Measurements from ENCODE around the gene CERT1. TPM values are rescaled to one million over a fixed set of nuclear protein-coding genes. Genes with fewer than 3 reads are reported as not detected.
A peak's percentile ranks its signal among the peaks of the same experiment; 100 is the strongest.
"Not testable (repeated sequence)": the region's sequence is repeated elsewhere in the genome, so short reads cannot be mapped to it uniquely, and the experiment has no call there.

Gene CERT1
- total RNA-seq, 1 donor from 2014 or later, result 60.7 TPM

- no peaks in the 10 kb centered on the region for H3K9me3 ChIP-seq
- H3K36me3 ChIP-seq, result peaks cover 8% of the 10 kb centered on the region
- peak overlapping the region; percentile 84 for H3K4me3 ChIP-seq
- peaks cover 47% of the 10 kb centered on the region for H3K4me1 ChIP-seq
- ATAC-seq, result no peak
- intact Hi-C loops (cut with DNase I), result no loop called here
- H3K27ac ChIP-seq, result peak overlapping the region; percentile 92
- TF ChIP-seq, protein P1, sequence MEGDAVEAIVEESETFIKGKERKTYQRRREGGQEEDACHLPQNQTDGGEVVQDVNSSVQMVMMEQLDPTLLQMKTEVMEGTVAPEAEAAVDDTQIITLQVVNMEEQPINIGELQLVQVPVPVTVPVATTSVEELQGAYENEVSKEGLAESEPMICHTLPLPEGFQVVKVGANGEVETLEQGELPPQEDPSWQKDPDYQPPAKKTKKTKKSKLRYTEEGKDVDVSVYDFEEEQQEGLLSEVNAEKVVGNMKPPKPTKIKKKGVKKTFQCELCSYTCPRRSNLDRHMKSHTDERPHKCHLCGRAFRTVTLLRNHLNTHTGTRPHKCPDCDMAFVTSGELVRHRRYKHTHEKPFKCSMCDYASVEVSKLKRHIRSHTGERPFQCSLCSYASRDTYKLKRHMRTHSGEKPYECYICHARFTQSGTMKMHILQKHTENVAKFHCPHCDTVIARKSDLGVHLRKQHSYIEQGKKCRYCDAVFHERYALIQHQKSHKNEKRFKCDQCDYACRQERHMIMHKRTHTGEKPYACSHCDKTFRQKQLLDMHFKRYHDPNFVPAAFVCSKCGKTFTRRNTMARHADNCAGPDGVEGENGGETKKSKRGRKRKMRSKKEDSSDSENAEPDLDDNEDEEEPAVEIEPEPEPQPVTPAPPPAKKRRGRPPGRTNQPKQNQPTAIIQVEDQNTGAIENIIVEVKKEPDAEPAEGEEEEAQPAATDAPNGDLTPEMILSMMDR (IDR thresholded peaks at IDR 0.05), result no peak
- no peak for DNase-seq
- H3K27me3 ChIP-seq, result no peaks in the 10 kb centered on the region
Measured at GRCh38 chr5:75509546-75509945, 1.9 kb downstream of the CERT1 start.

DNA sequence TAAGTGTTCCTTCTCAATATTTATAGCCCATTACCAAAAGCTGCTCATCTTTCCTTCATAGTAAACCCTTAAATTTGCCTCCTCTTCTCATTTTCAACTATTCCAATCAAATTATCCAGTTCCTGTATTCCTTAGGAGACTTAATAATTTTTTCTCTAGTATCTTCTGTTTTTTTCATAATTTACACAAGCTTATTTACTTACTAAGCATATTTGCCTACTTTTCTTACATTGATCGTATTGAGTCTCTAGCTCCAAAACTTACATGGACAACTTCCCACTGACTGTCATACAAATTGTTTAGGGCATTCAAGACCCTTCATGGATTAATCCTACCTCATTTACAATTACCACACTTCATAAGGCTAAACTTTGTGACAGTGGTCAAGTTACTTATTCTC, 3.6 kb downstream of the CERT1 start:
- no peak for ATAC-seq
- Histone ChIP-seq H3K9me3 (no peaks in the 10 kb centered on the region), H3K27me3 (no peaks in the 10 kb centered on the region), H3K36me3 (peaks cover 10% of the 10 kb centered on the region), H3K4me3 (no peak overlapping the region), H3K4me1 (peaks cover 35% of the 10 kb centered on the region), H3K27ac (no peak overlapping the region)
- TF ChIP-seq, protein P1 (IDR thresholded peaks at IDR 0.05), result no peak
- DNase-seq, result no peak
- intact Hi-C loops (cut with DNase I), result no loop called here

- H3K4me1 ChIP-seq, result peaks cover 36% of the 10 kb centered on the region
- H3K36me3 ChIP-seq; H3K9me3 ChIP-seq; ATAC-seq; intact Hi-C loops (cut with DNase I); H3K4me3 ChIP-seq; DNase-seq; H3K27me3 ChIP-seq; H3K27ac ChIP-seq: not testable (repeated sequence)
Measured at GRCh38 chr5:75505112-75505511, 6.3 kb downstream of the CERT1 start.

DNA sequence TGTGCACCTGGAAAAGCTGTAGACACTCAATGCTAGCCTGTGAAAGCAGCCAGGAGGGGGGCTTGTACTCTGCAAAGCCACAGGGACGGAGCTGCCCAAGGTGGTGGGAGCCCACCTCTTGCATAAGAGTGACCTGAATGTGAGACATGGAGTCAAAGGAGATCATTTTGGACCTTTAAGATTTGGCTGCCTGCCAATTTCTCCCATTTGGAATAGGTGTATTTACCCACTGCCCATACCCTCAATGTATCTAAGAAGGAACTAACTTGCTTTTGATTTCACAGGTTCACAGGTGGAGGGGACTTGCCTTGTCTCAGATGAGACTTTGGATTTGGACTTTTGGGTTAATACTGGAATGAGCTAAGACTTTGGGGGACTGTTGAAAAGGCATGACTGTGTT, 12.6 kb downstream of the CERT1 start:
- intact Hi-C loops (cut with DNase I); H3K27me3 ChIP-seq; H3K9me3 ChIP-seq; H3K27ac ChIP-seq; ATAC-seq; H3K4me3 ChIP-seq; DNase-seq; H3K4me1 ChIP-seq: not testable (repeated sequence)
- peaks cover 12% of the 10 kb centered on the region for H3K36me3 ChIP-seq

- Histone ChIP-seq H3K4me1 (peaks cover 7% of the 10 kb centered on the region), H3K4me3 (no peak overlapping the region), H3K27ac (no peak overlapping the region), H3K9me3 (no peaks in the 10 kb centered on the region), H3K27me3 (no peaks in the 10 kb centered on the region), H3K36me3 (peaks cover 12% of the 10 kb centered on the region)
- intact Hi-C loops (cut with DNase I), result no loop called here
- ATAC-seq, result no peak
- no peak for DNase-seq
- TF ChIP-seq, protein P1 (IDR thresholded peaks at IDR 0.05), result no peak
Measured at GRCh38 chr5:75498208-75498777, 13.1 kb downstream of the CERT1 start.

DNA sequence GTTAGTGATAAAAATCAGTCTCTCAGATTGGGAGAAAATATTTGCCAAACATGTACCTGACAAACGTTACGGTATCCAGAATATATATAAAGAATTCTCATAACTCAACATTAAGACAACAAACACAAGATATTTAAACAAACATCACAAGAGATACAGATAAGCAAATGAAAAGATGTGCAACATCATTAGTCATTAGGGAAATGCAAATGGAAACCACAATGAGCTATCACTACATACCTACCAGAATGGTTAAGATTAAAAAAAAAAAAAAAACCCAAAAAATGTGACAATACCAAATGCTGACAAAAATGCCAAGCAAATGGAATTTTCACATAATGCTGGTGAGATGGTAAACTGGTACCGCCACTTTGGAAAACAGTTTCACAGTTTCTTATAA, 15.4 kb downstream of the CERT1 start:
- DNase-seq, result no peak
- H3K4me1 ChIP-seq, result no peaks in the 10 kb centered on the region
- TF ChIP-seq, protein P1 (IDR thresholded peaks at IDR 0.05), result no peak
- H3K27me3 ChIP-seq, result no peaks in the 10 kb centered on the region
- no peak overlapping the region for H3K27ac ChIP-seq
- H3K9me3 ChIP-seq, result no peaks in the 10 kb centered on the region
- no peak for ATAC-seq
- H3K36me3 ChIP-seq, result peaks cover 25% of the 10 kb centered on the region
- H3K4me3 ChIP-seq, result no peak overlapping the region
- intact Hi-C loops (cut with DNase I), result no loop called here

DNA sequence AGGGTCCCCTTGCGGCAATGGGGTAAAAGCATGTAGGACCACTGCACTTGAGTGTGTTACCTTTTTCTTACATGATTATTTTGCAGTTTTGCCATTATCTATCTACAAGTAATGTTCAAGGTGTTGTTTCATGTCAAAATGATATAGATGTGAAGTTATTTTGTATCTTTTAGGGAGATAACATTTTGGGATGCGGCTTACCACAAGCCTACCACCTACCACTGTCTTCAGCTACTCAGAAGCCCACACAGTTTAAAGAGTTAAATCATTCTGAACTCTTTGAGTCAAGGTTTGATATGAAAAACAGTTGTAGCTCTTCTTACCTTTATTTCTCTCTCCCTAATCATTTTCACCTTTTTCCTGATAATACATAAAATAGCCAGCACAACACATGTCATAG, 19.8 kb downstream of the CERT1 start:
- ATAC-seq, result no peak

DNA sequence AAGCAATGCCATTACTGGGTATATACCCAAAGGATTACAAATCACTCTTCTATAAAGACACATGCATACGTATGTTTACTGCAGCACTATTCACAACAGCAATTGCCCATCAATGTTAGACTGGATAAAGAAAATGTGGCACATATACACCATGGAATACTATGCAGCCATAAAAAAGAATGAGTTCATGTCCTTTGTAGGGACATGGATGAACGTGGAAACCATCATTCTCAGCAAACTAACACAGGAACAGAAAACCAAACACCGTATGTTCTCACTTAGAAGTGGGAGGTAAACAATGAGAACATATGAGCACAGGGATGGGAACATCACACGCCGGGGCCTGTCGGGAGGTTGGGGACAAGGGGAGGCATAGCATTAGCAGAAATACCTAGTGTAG, 21.6 kb downstream of the CERT1 start:
- intact Hi-C loops (cut with DNase I), result not testable (repeated sequence)

More for the DNA sequence above, 19.8 kb downstream of the CERT1 start:
- intact Hi-C loops (cut with DNase I), result no loop called here
- Histone ChIP-seq H3K36me3 (peaks cover 14% of the 10 kb centered on the region), H3K27ac (no peak overlapping the region), H3K9me3 (no peaks in the 10 kb centered on the region), H3K27me3 (no peaks in the 10 kb centered on the region), H3K4me3 (no peak overlapping the region), H3K4me1 (no peaks in the 10 kb centered on the region)
- DNase-seq, result no peak
- TF ChIP-seq, protein P1 (IDR thresholded peaks at IDR 0.05), result no peak

More for the DNA sequence above, 21.6 kb downstream of the CERT1 start:
- not testable (repeated sequence) for H3K4me1 ChIP-seq, H3K9me3 ChIP-seq, H3K27me3 ChIP-seq, ATAC-seq, DNase-seq, H3K4me3 ChIP-seq, H3K27ac ChIP-seq
- peaks cover 14% of the 10 kb centered on the region for H3K36me3 ChIP-seq

Data from upper lobe of right lung (tissue), 1 donor.